Activated CD8-positive, alpha-beta T cell treated with anti-CD3 and anti-CD28 coated beads for 36 hours (primary cell): Measurements from ENCODE around the gene TTI1. TPM values are rescaled to one million over a fixed set of nuclear protein-coding genes. Genes with fewer than 3 reads are reported as not detected.

Experiments used
- ATAC-seq: fragments of 200-7000 bp; cut with Tn5 transposase; one replicate; pipeline ENCODE4 v1.10.0; 2021; ENCODE audit warnings: mild to moderate bottlenecking, moderate library complexity
- CTCF ChIA-PET: fragments of 350-600 bp; sonication (Branson Sonifier 250); formaldehyde crosslinking; loops from one replicate; lab custom pipeline; 2021; ENCODE audit warnings: antibody characterized with exemption; lab: Charles Lee
- POLR2A ChIA-PET: fragments of 350-600 bp; sonication (Branson Sonifier 250); formaldehyde crosslinking; loops from one replicate; lab custom pipeline; 2021; ENCODE audit warnings: antibody characterized with exemption; lab: Charles Lee
- DNase-seq: peaks from one replicate; pipeline ENCODE4 v3.0.0-alpha.2; 2020
- H3K27ac Mint-ChIP-seq: one replicate; pipeline ENCODE4 v1.8.0; 2021; ENCODE audit warnings: mild to moderate bottlenecking, mixed read lengths
- H3K27me3 Mint-ChIP-seq: one replicate; pipeline ENCODE4 v1.8.0; 2021; ENCODE audit warnings: mixed read lengths
- H3K36me3 Mint-ChIP-seq: one replicate; pipeline ENCODE4 v1.8.0; 2021; ENCODE audit warnings: low read depth, mixed read lengths
- H3K4me1 Mint-ChIP-seq: one replicate; pipeline ENCODE4 v1.8.0; 2021; ENCODE audit warnings: low read depth, mixed read lengths
- H3K4me3 Mint-ChIP-seq: one replicate; pipeline ENCODE4 v1.8.0; 2021; ENCODE audit warnings: mild to moderate bottlenecking, moderate library complexity, mixed read lengths
- H3K9me3 Mint-ChIP-seq: one replicate; pipeline ENCODE4 v1.8.0; 2021; ENCODE audit warnings: mixed read lengths
- intact Hi-C: fragments of 100-400 bp; cut with micrococcal nuclease; formaldehyde crosslinking; loops from one replicate; pipeline ENCODE4 v1.10.0; 2022
- total RNA-seq, 2 experiments: library from RNA; stranded (reverse); gene quantifications; one replicate each; pipeline ENCODE4 v1.2.3, GENCODE V29; 2021
- TF ChIP-seq, protein P1 (sequence below): fragments of 200-600 bp; IDR thresholded peaks from one replicate; pipeline ENCODE4 v1.8.0; 2022; ENCODE audit warnings: antibody characterized with exemption, mild to moderate bottlenecking

The TTI1 gene
- total RNA-seq, 2 experiments from 2014 or later = 34.1 to 39.7 TPM

GRCh38 chr20:38024496-38024895, 8.8 kb downstream of the TTI1 start:
- ChIA-PET POLR2A (no interaction called here), CTCF (no interaction called here)

GRCh38 chr20:38023181-38024001, 9.9 kb downstream of the TTI1 start:
- DNase-seq (no peak), ATAC-seq (no peak)
- Mint-ChIP-seq H3K4me1 (peaks cover 43% of the 10 kb centered on the region), H3K9me3 (peaks cover 5% of the 10 kb centered on the region), H3K27ac (no peak overlapping the region), H3K4me3 (no peak overlapping the region), H3K36me3 (peaks cover 37% of the 10 kb centered on the region), H3K27me3 (no peaks in the 10 kb centered on the region)
- ChIA-PET POLR2A (no interaction called here), CTCF (interaction anchor here (1.4 kb wide), 1 partner anchor 23 kb away, joined by 3 read pairs; no protein-coding TSS in a partner anchor)
- TF ChIP-seq, protein P1, sequence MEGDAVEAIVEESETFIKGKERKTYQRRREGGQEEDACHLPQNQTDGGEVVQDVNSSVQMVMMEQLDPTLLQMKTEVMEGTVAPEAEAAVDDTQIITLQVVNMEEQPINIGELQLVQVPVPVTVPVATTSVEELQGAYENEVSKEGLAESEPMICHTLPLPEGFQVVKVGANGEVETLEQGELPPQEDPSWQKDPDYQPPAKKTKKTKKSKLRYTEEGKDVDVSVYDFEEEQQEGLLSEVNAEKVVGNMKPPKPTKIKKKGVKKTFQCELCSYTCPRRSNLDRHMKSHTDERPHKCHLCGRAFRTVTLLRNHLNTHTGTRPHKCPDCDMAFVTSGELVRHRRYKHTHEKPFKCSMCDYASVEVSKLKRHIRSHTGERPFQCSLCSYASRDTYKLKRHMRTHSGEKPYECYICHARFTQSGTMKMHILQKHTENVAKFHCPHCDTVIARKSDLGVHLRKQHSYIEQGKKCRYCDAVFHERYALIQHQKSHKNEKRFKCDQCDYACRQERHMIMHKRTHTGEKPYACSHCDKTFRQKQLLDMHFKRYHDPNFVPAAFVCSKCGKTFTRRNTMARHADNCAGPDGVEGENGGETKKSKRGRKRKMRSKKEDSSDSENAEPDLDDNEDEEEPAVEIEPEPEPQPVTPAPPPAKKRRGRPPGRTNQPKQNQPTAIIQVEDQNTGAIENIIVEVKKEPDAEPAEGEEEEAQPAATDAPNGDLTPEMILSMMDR = no peak
- intact Hi-C loops = no loop called here

More at GRCh38 chr20:38024496-38024895, 8.8 kb downstream of the TTI1 start:
- DNase-seq (no peak), ATAC-seq (no peak)
- H3K27ac Mint-ChIP-seq = no peak overlapping the region
- peaks cover 54% of the 10 kb centered on the region for H3K4me1 Mint-ChIP-seq
- no peaks in the 10 kb centered on the region for H3K27me3 Mint-ChIP-seq
- TF ChIP-seq, protein P1 = no peak
- intact Hi-C loops = no loop called here
- H3K9me3 Mint-ChIP-seq = no peaks in the 10 kb centered on the region
- H3K36me3 Mint-ChIP-seq = peaks cover 33% of the 10 kb centered on the region
- H3K4me3 Mint-ChIP-seq = no peak overlapping the region

- DNase-seq = no peak
- peaks cover 48% of the 10 kb centered on the region for H3K36me3 Mint-ChIP-seq
- H3K27me3 Mint-ChIP-seq = no peaks in the 10 kb centered on the region
- intact Hi-C loops = no loop called here
- no peak overlapping the region for H3K4me3 Mint-ChIP-seq
- H3K9me3 Mint-ChIP-seq = peaks cover 8% of the 10 kb centered on the region
- TF ChIP-seq, protein P1 = no peak
- ChIA-PET POLR2A (interaction anchor here (1.0 kb wide), 1 partner anchor 12 kb away, joined by 3 read pairs; the partner anchor contains the start of genes RPRD1B and TTI1), CTCF (interaction anchor here (0.9 kb wide), 1 partner anchor 41 kb away, joined by 3 read pairs; no protein-coding TSS in a partner anchor)
- ATAC-seq = no peak
- H3K27ac Mint-ChIP-seq = no peak overlapping the region
- peaks cover 31% of the 10 kb centered on the region for H3K4me1 Mint-ChIP-seq
These were observed 12.0 kb downstream of the TTI1 start for GRCh38 chr20:38021087-38021772.

DNA sequence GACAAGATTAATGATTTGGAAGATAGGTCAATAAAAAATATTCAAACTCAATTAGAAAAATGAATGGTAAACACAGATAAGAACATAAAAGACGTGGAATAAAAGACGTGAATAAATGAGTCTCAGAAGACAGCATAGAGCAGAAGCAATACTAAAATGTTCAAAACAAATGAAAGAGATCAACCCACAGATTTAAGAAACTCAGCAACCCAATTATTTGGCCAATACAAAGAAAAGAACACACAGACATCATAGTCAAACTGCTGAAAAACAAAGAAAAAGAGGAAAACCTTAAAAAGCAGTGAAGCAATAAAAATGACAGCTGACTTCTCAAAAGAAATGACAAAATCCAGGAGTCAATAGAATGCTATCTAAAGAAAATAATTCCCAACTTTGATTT, 14.9 kb downstream of the TTI1 start:
- POLR2A ChIA-PET = no interaction called here
- Mint-ChIP-seq H3K27ac (no peak overlapping the region), H3K4me1 (peaks cover 16% of the 10 kb centered on the region), H3K36me3 (peaks cover 69% of the 10 kb centered on the region), H3K4me3 (no peak overlapping the region), H3K9me3 (peaks cover 8% of the 10 kb centered on the region), H3K27me3 (no peaks in the 10 kb centered on the region)
- CTCF ChIA-PET = interaction anchor here (1.3 kb wide), 1 partner anchor 13 kb away, joined by 3 read pairs; no protein-coding TSS in a partner anchor
- ATAC-seq = no peak
- intact Hi-C loops = no loop called here
- no peak for DNase-seq
- TF ChIP-seq, protein P1 = no peak
